NCI-H1105 (cell line): ENCODE results near the gene GABRA1.
A peak's percentile ranks its signal among the peaks of the same experiment; 100 is the strongest.

ENCODE experiments used
- DNase-seq: peaks from one replicate; lab custom pipeline; 2025; lab: John Stamatoyannopoulos, UW

The GABRA1 gene

GRCh38 chr5:161847941-161848391 lies at the start of gene GABRA1:
TSS of gene GABRA1 (plus strand) at chr5:161848120. CDS start at chr5:161850811, 2,691 bp downstream.
- DNase-seq, result peak; percentile 10

DNA sequence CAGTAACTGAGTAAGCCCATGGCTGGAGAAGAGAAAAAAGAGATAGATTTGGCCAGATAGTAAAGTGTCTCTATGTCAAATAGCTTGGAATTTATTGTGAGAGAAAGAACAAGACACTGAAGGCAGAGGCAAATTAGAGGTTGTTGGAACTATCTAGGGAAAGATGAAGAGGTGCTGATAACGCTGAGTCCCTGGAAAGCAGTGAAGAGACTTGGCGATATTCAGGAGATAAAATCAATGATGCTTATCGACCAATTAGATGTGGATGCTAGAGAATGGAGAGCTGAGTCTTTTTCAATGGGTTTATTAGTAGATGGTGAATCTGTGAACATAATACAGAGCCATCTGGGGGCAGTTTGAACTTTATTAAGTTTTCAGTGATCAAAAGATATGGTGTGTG lies 48.6 kb upstream of the GABRA1 start:
- no peak for DNase-seq

- DNase-seq, result no peak
These were observed 43.7 kb upstream of the GABRA1 start for GRCh38 chr5:161804263-161804662.

GRCh38 chr5:161846746-161847145 lies 1.2 kb upstream of the GABRA1 start:
- DNase-seq, result no peak

- no peak for DNase-seq
These were observed 473 bp upstream of the GABRA1 start for GRCh38 chr5:161847447-161847846.

DNA sequence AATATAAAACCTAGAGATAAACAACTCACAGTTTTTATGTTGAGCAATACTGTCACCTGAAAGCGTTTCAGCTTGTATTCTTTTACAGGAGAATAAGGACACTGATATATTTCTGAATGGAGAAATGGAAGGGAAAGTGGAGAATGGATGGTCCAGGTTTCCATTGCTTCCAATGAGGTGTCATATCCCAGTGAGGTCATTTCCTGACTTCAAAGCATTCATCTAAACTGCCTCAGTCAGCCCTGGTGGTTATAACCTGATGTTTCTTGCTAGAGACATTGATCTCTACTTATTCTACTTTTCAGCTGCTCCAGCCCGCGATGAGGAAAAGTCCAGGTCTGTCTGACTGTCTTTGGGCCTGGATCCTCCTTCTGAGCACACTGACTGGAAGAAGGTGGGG lies 2.6 kb downstream of the GABRA1 start:
- no peak for DNase-seq

- no peak for DNase-seq
These were observed 3.9 kb downstream of the GABRA1 start for GRCh38 chr5:161851691-161852299.

- DNase-seq, result no peak
These were observed 9.4 kb downstream of the GABRA1 start for GRCh38 chr5:161857358-161857757.

DNA sequence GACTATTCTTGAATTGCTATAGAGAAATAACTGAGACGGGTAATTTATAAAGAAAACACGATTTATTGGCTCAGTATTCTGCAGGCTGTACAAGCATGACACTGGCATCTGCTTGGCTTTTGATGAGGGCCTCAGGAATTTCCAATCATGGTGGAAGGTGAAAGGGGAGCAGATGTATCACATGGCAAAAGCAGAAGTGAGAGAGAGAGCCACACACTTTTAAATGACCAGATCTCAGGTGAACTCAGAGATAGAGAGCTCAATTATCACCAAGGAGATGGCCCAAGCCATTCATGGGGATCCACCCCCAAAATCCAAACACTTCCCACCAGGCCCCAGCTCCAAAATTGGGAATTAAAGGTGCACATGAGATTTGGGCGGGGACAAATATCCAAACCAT lies 15.3 kb downstream of the GABRA1 start:
- DNase-seq, result no peak

GRCh38 chr5:161863811-161864210 lies 15.9 kb downstream of the GABRA1 start:
- no peak for DNase-seq

- DNase-seq, result no peak
These were observed 17.6 kb downstream of the GABRA1 start for GRCh38 chr5:161865510-161865909.

DNA sequence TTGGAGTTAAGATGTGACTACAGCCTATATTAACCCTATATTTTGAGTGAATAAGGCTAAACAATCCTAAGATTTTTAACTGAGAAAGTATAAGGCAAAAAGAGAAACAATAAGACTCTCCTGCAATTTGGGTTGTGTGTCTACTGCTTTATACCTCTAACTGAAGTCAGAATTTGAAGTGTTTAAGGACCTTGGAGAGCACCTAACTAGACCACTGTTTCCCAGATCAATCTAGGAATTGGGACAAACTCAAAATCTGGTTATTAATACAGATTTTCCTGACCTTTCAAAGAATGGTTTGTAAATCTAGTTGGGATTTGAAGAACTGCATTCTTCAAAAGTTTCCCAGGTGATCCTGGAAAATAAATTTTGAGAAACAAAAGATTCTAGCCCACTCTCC lies 42.1 kb downstream of the GABRA1 start:
- DNase-seq, result no peak

GRCh38 chr5:161895514-161895913 lies 47.6 kb downstream of the GABRA1 start:
- no peak for DNase-seq

DNA sequence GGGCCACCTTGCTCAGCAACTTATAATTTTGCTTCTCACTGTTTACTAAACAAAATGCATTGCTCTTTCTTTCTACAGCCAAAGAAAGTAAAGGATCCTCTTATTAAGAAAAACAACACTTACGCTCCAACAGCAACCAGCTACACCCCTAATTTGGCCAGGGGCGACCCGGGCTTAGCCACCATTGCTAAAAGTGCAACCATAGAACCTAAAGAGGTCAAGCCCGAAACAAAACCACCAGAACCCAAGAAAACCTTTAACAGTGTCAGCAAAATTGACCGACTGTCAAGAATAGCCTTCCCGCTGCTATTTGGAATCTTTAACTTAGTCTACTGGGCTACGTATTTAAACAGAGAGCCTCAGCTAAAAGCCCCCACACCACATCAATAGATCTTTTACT lies 49.1 kb downstream of the GABRA1 start:
- DNase-seq, result no peak

DNA sequence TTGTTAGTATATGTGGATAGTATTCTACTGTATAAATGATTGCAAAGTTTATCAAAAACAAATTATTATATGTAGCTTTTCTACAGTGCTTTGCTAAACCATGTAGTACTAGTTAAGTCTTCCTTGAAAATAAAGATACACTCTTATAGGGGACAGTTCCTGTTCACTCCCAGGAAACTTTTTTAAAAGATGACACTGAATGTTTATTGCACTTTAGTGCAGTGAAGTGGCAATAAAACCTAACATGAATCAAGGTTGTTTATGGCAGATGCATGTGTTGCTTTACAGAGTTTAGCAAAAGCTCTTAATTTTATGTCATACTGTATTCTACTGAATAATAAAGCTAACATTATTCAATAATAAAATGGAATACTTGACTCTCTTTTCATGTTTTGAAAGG lies 51.7 kb downstream of the GABRA1 start:
- DNase-seq, result no peak

DNA sequence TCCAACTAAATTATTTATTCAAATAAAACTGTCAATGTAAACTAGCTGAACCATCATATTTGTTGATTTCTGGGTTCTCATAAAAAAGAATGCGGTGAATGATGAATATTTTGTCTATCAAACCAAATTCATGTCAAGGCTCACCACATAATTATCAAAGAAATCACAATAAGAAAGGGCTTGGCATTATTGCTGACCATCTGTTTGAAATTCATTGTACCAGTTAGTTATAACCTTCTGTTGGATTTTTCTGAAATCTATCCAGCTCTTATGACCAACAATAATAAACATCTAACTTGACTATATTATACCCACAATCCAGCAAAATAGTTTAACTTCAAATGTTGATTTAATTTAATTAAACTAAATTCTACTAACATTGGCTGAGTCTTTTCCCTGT lies 53.1 kb downstream of the GABRA1 start:
- DNase-seq, result no peak

- no peak for DNase-seq
These were observed 73.9 kb downstream of the GABRA1 start for GRCh38 chr5:161921781-161922180.

- DNase-seq, result no peak
These were observed 76.3 kb downstream of the GABRA1 start for GRCh38 chr5:161924270-161924669.

DNA sequence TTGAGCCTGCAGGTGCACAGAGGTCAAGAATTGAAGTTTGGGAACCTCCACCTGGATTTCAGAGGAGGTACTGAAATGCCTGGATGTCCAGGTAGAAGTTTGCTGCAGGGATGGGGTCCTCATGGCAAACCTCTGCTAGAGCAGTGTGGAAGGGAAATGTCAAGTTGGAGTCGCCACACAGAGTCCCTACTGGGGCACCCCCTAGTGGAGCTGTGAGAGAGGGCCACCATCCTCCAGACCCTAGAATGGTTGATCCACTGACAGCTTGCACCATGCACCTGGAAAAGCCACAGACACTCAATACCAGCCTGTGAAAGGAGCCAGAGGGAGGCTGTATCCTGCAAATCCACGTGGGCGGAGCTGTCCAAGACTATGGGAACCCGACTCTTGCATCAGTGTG lies 78.0 kb downstream of the GABRA1 start:
- DNase-seq, result no peak

DNA sequence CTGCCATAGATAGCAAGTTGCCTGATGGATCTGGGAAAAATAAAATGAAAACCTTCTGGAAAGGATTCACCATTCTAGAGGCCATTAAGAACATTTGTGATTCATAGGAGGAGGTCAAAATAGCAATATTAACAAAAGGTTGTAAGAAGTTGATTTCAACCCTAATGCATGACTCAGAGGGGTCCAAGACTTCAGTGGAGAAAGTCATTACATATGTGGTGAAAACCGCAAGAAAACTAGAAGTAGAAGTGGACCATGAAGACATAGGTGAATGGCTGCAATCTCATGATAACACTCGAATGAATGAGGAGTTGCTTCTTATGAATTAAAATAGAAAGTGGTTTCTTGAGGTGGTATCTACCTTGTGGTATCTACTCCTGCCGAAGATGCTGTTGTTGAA lies 86.6 kb downstream of the GABRA1 start:
- DNase-seq, result no peak

GRCh38 chr5:161944974-161945373 lies 97.1 kb downstream of the GABRA1 start:
- DNase-seq, result no peak

- DNase-seq, result no peak
These were observed 99.0 kb downstream of the GABRA1 start for GRCh38 chr5:161946911-161947310.
